Hematopoietic multipotent progenitor cell treated with erythropoietin and hydrocortisone succinate and interleukin-3 and kit ligand, for 15 days (in vitro differentiated cells): Measurements from ENCODE around the gene FAM47E.

Experiments
- DNase-seq: peaks from one replicate; pipeline ENCODE4 v3.0.0-alpha.2; 2015; ENCODE audit warnings: low spot score

Gene FAM47E, protein sequence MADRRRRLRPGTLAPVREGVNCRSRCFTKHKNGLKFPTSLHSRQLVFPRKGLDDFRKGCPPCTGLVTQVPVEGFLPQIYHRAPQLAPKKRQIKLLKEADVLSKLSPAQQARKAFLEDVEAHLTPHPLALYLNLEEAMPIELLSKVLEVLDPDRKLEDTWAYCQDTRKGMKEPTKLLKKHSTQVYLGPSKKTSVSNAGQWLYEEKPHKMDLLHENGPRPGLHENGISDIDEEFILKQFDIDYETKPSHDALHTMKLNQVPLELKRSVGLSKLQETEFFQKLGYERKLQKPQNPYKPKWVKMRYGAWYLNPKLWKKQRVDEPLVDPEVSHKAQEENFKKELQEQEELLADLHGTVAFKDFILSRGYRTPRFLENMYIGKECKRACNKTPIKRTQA

DNA sequence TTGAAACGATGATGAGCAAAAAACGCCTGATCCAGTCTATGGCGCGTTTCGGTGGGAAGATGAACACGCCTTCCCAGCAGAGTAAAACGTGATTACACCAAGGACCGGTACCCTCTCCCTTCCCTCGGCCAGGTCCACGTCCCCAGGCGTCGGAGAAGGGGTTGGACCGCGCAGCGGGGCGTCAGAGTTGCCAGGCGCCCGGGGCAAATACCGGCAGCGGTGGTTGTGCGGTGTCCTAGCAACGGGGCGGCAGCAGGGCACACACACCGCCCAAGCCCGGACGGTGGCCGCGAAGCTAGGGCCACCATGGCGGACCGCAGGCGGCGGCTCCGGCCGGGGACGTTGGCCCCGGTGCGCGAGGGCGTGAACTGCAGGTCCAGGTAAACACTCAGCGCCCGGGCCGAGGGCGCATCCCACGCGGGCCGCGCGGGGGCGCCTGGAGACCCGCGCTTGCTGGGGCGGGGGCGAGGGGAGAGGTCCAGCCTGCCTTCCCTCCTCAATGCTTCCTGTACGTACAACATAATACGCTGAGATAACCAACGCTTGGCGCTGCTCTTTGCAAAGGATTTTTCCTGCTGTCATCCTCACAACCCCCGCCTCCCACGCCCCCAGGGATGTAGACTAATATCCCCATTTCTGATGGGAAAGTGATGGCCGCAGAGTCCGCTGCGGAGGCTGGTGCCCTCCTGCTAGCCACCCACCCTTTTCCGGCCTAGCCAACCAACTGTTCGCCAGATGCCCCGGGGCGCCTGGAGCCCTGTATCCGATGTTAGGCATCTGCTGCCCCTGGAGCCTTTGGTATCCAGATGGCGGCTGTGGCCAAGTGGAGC lies at the start of gene FAM47E:
Gene FAM47E, plus strand, starts transcription at position 281 of the 830 bp plus-strand sequence. Its CDS starts 26 bp downstream, at position 307.
- peak; percentile 21 for DNase-seq

DNA sequence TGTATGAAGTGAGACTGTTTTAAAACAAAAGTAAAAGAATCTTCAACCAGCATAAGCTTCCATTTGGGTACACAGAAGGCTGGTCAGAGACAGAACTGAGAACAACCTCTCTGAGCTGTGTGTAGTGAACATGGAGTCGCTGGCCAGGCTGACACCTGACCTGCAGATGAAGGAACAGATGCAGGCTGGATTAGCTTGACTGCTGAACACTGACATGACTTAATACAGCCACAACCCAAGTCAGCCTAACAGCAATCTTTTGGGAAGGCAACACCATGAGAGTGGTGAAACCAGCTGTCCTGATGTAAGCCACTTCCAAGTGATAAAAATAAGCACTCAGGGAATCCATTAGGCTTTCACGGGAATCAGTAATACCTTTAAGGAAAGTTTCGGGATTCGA lies 48.0 kb upstream of the FAM47E start:
- no peak for DNase-seq

DNA sequence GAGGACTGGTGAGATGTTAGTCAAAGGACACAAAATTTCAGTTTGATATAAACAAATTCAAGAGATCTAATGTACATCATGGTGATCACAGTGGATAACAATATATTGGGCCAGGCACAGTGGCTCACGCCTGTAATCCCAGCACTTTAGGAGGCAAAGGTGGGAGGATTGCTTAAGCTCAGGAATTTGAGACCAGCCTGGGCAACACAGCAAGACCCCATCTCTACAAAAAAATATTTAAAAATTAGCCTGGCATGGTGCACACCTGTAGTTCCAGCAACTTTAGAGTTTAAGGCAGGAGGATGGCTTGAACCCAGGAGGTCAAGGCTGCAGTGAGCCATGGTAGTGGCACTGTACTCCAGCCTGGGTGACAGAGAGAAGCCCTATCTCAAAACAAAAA lies 46.6 kb upstream of the FAM47E start:
- no peak for DNase-seq

DNA sequence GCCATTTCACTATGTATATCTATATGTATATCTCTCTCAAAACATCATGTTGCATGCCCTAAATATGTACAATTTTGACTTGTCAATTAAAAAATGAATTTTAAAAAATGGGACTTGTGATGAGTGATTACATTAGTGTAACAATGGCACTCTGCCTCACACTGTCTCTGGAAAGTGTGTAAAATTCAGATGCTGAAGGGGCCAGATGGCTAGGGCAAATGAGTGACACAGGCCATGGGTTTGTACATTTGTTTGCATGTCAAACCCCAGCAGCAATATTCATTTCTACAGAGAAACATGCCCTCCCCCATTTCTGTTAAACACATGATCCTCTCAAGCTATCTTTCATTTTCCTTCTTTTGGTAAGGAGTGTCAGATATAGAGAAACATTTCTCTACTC lies 46.0 kb upstream of the FAM47E start:
- DNase-seq: no peak

DNA sequence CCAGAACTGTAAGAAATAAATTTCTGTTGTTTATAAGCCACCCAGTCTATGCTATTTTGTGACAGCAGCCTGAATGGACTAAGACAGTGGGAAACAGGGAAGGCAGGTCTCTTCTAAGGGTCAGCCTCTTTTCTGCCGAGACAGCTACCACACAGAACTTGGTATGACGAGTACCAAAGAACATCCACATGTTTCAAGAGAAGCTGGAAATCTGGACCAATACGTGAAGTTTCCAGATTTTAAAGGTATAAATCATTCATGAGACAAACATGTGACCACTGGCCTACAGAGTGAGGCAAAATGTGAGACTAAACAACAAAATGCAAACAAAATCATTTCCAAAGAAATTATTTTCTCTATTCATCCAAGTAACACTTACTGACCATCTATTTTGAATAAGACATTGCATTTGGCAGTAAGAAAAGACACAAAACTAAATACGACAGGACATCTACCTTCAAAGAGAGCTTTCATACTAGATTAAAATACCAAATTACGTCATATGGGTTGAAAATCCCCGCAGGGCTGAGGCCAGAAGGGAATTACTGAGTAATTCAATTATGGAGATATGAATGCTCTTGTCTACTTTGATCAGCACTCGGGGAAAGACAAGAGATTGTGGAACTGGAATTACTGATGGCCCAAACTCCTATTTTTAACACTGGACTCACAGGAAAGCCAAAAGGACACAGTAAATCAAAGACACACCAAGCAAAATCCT lies 45.1 kb upstream of the FAM47E start:
- no peak for DNase-seq

DNA sequence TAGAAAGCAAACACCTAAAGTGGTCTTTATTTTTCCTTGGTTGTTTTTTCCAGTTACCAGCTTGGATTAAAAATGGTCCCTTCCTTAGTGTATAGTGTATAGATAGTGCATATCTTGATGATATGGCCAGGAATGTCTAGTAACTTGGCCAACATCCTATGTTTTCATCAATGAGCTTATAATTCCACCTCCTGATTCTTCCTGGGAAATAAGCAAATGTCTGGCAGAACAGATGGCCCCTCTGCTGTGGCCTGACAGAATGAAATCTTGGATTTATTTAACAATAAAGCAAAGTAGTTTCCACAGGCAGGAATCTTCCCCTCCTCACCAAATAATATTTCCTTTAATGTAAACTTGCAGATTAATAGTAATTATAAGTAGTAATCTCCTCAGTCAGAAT lies 44.0 kb upstream of the FAM47E start:
- no peak for DNase-seq

DNA sequence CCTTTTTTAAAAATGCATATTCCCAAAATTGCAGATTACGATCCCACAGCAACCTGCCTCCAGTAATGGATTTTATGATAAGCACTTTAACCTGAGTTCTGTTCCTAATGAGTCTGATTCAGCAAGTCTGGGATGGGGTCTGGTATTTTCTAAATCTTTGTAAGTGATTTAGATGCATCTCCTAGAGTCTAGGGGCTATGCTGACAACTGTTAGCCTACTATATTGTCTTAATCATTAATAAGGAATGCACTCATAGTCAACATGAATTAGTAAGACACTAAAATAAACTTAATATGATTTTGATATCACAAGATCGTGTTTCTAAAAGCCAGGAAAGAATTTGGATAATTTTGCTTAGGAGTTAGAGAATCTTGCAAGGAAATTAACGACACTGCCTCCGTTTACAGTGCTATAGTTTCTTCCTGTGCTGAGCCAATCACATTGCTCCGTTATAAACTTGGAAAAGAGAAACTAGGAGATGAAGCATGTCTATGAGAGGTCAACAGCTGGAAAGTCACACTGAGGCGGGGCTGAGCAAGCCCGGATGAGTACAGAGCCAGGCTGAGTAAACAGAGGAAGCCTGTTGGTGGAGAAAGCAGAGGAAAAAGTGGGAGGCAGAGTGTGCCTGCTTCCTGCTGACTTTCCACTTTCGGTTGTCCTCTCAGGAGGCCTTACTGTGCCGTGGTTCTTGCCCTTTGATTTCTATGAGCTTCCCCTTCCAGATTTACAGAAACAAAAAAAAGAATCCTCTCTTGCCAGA lies 43.3 kb upstream of the FAM47E start:
- no peak for DNase-seq

DNA sequence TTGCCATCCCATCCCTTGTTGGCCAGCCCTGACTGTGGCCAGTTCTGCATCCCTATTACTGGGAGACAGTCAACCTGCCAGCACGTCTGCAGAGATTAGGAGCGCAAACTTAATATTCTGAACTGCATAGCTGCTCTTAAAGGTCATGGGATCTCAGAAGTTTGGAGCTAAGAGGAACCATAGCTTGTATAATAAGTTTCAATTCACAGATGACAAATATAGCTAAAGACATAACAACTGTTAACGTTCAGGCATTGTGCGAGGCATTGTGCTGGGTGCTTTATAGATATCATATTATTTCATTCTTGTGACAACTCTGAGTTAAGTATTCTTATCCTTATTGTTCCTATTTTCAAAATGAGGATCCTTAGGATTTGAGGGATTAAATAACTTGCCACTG lies 41.6 kb upstream of the FAM47E start:
- DNase-seq: no peak

DNA sequence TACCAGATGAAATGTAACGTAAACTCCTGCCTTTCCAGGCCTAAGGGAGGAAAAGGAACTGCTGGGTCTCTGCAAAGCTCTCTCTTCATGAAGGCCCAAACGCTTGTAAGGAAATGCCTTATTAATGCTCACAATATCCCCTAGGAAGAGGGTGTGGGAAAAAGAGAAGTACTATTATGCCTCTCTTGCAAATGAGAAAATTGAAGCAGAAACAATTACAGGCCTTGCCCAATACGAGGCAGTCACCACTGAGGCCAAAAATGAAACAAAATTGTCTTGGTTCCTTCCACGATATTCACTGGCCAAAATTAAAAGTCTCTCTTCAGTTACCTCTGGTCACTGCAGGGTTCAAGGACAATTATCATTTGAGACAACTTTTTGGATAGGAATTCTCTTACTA lies 41.1 kb upstream of the FAM47E start:
- no peak for DNase-seq

DNA sequence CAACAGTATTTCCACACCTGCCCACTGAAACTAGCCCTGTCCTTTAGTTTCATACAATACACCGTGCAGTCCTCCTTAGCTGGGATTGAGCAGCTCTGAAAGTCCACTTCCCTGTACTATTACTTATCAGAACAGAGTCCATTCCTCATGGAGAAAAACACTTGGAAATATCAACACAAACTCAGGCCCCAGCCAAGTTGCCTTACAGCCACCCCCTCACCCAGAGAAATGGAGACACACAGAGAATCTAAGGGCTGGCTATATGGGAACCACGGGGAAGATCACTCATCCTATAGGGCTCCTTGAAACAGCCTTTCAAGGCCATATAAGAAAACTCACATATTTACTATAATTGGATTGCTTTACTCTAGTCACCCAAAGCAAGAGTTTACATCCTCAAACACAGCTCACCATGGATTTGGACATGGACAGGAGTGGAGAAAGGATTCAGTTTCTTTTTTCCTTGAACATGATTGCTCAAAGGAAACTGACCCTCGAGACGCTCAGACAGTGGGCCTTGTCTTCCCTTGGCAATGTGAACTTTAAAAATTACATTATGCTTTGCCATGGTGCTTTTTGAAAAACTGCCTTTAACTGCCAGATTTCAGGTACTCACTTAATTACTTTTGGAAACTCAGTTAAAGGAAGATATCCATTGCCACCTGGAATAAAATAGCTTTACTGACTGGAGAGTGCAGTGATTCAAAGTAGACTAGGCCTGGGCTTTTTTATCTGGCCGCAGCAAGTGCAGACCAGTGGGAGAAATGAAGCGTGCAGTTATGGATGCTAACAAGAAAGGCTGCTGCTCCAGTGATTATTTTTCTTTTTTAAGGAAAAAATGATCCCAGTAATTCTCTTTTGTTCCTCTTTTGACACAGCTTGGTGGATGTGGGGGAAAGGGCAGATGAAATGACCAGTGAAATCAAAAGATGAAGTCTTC lies 39.5 kb upstream of the FAM47E start:
- DNase-seq: no peak

DNA sequence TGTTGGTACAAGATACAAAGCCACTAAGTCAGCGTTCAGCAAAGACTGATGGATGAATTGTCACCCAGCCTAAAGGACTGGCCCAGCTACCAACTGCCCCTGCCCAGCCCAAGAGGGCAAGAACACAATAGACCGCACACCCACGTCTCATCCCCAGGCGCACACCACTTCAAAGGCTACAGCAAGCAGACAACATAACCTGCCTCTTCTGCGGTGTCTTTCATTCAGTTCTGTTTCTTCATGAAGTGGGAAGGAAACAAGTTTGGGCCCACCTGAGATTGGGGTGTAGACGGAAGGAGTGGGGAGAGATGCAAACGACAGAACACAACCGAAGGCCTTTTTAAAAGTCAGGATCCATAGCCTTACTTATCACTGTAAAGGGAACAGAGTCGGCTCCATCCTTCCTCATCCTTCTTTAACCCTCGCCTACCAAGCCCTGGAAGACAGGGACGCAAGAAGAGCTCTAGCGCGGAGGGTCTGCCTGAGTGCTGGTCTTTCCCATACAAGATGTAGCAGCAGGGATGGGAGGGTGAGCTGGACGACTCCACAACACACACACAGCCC lies 38.6 kb upstream of the FAM47E start:
- DNase-seq: no peak

DNA sequence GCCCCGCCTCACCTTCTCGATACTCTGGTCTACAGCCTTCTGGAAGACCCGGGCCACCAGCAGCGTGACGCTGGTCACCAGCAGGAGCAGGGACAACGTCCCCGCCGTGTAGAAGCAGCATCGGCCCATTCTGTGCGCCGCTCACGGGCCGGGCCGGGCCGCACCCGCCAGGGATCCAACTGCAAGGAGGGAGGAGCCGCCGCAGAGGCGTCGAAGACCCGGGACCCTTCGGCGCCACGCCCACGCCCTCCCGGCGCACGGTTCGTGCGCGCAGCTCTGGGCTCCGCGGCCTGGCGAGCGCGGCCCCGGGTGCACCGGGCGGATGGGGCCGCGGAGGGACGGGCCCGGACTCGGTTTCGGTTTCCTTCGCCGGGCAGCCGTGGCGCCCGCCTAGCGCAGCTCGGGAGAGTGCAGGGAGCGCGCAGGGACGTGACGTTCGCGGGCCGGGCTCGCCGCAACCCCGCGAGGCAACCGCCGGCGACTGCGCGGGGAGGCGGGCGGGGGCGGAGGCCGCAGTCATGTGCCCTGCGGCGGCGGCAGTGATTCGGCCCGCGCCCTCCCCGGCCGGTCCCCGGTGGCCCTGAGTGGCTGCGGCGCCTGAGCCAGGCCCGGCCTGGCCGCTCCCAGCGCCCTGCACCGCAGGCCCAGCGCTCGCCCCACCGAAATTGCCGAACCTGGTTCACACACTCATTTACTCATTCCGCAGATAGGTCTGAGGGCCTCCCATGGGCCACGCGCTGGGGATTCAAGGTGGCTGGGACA lies 37.9 kb upstream of the FAM47E start, which contains the start of gene SCARB2:
Gene SCARB2, minus strand, starts transcription at position 410 of the 762 bp plus-strand sequence. Its CDS starts 281 bp downstream, at position 129.
- DNase-seq: peak; percentile 79

DNA sequence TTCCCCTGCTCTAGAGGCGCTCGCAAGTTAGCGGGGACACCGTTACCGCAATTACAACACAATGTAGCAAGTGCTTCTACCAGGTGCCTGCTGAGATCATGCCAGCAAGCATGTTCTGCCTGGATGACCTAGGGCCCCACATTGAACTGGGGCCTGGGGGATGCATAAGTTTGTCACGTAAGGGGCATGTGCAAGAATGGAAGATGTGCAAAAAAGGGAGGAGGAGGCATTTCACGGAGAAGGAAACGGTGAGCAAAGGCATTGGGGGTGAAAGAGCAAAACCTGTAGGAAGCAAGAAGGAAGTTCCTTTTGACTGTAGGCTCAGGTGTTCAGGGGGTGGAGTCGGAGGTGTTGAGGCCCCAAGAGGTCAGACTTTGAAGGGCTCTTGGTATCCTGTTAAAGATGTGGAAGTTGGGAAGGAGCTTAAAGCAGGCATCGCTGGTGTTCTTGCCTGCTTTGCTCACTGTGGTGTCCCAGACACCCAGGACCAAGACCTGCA lies 37.3 kb upstream of the FAM47E start:
- no peak for DNase-seq

DNA sequence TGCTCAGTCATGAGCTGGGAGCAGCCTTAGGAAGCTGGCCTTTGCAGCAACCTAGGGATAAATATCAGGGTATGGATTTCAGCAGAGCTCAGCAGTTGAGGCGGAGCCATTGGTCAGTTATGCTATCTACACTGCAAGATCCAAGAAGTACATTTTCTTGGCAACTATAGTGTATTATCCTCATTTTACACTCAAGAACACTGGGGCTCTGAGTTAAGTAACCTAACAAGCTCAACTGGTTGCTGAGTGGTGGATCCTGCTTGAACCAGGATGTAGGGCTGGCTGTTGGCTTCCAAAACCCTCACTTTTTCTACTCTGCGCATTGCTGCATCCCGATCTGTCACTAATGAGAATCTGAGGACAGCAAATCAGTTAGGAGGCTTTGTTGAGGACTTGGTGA lies 36.4 kb upstream of the FAM47E start:
- peak; percentile 29 for DNase-seq

DNA sequence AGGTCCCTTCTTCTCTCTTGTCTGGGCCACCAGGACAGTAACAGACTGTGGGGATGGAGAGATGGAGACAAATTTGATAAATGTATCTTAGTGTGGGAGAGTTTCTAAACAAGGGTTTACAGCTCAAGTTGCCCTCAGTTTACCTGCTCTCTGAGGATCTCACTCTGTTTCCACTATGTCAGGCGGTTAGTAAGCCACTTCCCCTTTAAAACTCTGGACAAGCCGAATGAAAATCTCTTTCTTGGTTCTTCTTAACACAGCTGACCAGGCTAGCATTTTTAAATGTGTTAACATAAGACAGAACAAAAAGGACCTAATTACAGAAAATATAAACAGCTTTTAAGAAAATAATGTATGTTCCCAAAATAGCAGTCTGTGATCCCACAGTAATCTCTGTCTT lies 35.0 kb upstream of the FAM47E start:
- DNase-seq: no peak

DNA sequence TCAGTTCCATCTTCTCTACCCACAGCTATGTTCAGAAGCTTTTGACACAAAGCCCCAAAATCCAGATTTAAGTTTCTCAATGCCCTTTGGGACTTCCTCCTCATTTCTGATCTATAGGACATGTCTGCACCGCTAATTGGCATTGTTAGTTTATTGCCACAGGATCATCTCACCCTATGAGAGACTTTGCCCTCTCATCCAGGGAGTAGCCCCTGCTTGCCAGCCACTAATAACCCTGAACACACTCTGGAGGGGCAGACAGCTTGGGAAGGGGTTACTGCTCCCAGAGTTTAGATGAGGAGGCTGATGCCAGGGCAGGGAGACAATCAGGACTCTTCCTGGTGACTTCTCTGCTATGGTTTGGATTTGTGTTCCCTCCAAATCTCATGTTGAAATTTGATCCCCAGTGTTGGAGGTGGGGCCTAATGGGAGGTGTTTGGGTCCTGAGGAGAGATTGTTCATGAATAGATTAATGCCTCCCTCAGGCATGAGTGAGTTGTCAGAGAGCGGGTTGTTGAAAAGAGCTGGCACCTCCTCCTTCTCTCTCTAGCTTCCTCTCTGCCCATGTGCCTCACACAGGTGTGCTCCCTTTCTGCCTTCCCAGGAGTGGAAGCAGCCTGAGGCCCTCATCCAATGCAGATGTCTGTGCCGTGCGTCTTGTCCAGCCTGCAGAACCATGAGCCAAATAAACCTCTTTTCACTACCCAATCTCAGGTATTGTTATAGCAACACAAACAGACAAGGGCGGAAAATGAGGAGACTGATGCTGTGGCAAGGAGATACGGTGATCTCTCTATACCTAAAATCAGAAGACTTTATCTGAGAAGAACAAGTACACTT lies 34.3 kb upstream of the FAM47E start:
- no peak for DNase-seq

DNA sequence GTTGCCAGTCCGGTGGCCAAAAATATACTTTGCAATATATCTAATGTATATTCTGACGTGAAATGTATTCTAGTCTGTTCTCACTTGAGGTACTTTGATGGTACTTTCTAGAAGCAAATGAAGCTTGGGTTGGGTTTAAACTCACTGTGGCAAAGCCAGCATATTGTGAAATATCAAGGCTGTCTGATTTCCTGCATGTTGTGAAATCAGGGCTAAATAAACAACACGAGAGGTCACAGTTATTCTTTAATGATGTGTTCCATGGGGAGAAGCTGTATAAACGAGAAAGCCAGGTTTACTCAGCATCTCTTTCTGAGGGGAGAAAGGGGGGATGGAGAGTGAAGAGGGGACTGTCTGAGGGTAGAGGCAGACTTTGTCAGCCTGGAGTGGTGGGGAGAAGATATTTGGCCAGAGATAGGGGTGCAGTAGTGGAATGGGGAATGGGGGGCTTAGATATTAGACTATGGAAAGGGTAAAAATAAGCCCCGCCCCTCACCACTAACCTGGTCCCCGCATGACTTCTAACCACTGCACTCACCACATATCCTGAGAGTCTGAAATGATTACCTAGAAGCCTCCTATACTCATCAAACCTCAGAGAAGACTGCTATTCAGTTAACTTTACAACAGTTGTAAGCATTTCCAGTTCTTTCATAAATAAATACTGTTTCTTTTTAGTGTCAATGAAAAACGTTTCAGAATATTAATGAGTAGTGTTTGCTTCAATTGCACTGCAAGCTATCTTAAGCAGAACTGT lies 32.0 kb upstream of the FAM47E start:
- DNase-seq: no peak

DNA sequence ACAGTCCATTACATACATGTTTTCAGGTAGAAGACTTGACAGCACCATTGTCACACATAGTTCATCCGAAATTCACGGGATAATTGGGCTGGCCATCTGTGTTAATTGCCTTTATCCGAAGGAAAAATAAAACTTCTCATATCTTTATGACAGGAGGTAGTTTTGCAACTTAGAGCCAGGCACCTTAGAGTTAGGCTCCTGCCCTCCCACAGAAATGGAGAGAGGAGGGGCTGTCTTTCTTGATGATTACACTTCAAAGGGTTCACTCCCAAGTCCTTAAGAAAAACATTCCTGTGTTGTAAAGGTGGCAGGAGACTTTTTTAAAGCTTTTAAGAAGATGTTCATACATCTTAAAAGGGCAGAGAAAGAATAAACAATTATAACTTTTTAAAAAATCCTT lies 27.4 kb upstream of the FAM47E start:
- no peak for DNase-seq
